NCI-H345 treated with DMSO at 0.1 percent for 48 hours (cell line): ENCODE results near the gene FAM25G.
"Not testable (repeated sequence)": the region's sequence is repeated elsewhere in the genome, so short reads cannot be mapped to it uniquely, and the experiment has no call there.

Experiments
- DNase-seq: peaks from one replicate; lab custom pipeline; 2025; ENCODE audit not compliant: unreplicated experiment; lab: John Stamatoyannopoulos, UW

The FAM25G gene

DNA sequence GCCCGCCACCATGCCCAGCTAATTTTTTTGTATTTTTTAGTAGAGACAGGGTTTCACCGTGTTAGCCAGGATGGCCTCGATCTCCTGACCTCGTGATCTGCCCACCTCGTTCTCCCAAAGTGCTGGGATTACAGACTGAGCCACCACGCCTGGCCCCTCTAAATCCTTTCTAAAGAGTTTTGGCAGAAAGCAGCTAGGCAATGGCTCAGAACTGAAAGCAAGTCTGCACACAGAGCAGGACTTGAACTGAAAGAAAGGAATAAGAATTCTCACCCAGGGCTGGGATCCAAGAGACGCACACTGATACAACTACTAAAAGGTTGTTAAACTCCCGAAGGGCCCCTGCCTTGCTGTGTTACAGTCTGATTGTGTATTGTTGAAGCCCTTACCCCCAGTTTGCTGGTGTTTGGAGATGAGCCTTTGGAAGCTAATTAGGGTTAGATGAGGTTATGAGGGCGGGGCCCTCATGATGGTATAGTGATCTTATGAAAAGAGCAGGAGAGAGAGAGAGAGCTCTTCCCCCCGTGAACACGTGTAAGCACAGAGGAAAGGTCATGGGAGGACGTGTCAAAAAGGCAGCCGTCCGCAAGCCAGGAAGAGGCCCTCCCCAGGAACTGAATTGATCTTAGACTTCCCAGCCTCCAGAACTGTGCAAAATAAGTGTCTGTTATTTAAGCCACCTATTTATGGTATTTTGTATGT lies 26.1 kb downstream of the FAM25G start:
- not testable (repeated sequence) for DNase-seq

- not testable (repeated sequence) for DNase-seq
These were observed 28.7 kb downstream of the FAM25G start for GRCh38 chr10:47462577-47463358.

DNA sequence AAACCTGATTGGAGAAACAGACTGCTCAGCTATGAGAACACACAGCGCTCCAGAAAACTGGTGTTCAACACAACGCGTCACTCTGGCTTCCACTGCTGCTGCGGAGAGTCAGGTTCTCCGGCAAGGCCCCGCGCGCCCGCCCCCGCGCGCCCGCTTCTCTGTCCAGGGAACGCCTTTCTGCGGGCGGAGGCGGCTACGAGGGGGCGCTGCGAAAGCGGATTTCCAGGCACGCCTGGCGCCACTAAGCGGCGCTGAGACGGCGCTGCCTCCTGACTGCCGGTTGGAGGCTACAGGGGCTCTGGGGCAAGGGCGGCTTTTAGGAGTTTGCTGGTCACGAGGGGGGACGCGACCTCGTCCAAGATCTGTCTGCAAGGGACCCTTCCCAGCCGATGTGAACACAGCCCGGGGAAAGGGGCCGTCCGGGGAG lies 30.2 kb downstream of the FAM25G start:
- DNase-seq, result not testable (repeated sequence)

- DNase-seq, result no peak
These were observed 32.9 kb downstream of the FAM25G start for GRCh38 chr10:47458466-47459154.

- no peak for DNase-seq
These were observed 33.7 kb downstream of the FAM25G start for GRCh38 chr10:47457826-47458225.

DNA sequence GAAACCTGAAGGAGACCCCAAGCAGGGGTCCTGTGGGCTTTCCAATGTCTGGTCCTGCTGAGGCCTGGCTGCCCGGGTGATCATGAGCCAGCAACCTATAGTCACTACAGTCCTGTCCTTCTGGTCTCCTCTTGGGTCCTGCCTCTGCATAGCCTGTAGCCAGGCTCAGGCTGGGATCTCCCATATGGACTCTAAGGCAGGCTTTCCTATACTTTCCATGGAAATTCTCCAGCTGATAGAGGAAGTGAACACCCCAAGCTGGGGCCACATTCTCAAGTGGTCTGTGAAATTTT lies 34.0 kb downstream of the FAM25G start:
- DNase-seq, result no peak

- no peak for DNase-seq
These were observed 34.5 kb downstream of the FAM25G start for GRCh38 chr10:47456794-47457527.

- no peak for DNase-seq
These were observed 35.3 kb downstream of the FAM25G start for GRCh38 chr10:47456079-47456785.

GRCh38 chr10:47455350-47456078 lies 36.0 kb downstream of the FAM25G start:
- DNase-seq, result not testable (repeated sequence)

DNA sequence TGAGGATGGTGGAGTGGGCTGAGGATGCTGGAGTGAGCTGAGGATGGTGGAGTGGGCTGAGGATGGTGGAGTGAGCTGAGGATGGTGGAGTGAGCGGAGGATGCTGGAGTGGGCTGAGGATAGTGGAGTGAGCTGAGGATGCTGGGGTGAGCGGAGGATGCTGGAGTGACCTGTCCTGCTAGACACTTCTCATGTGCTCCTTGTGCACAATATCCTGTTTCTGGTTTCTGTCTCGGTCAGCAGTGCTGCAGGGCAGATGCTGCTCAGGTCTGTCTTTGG lies 36.8 kb downstream of the FAM25G start:
- no peak for DNase-seq

DNA sequence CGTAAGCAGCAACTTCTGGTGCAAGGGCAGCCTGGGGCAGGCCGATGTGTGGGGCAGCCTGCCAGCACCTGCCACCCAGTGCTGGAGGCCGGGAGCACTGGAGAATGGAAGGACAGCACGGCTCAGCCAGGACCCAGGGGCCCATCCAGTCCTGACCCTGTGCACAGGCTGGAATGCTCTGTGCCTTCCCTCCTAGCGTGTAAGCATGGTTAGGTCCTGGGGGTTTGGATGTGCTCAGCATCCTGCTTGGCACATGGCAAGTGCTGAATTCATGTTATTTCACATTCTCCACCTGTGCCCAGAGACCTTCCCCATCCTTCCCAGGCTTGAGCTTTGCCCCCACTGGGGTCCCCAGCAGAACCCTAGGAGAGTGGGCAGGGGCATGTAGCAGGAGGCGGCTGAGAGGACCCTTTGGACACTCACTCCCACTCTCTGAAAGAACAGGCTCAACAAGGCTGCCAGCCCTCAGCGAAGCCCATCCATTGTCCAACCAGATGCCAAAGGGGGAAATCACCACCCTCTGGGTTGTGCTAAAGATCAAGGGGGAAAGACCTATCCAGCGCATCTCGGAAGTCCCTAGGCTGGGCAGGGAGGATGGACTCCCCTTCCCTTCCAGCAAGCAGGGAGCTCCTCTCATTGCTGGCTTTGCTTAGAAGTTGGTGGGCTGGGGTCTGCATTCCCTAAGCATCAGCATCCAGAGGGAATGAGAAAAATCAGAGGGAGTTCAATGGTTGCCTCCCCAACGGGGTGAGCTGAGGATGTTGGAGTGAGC lies 37.3 kb downstream of the FAM25G start:
- DNase-seq, result no peak

GRCh38 chr10:47453141-47454007 lies 38.1 kb downstream of the FAM25G start:
- DNase-seq, result no peak

DNA sequence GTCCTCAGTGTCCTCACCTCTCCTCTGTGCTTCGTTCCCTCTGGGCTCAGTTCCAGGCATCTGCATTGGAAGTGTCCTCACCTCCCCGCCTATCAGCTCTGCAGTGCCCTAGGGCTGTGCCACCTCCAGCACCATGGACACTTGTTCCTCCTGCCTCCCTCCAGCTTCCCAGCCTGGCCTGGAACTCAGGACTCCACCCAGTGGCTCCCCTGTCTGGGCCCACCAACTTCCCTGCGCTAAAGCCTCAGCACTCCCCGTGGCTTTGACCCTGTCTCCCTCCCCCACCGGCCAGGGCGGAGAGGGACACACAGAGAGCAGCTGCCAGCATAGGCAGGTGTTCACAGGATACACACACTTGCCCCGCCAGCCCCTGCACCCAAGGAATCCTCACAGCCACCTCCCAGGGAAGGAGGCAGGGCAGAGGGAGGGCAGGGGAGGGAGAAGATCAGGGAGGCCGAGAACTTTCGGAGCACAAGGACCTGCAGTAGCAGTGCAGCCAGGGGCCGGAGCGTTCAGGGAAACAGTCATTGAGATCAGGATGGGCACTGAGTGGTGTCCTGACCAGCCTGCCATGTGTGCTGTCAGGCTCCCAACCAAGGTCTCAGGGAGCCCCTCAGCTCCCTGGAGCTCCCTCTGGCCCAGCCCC lies 38.9 kb downstream of the FAM25G start:
- peak; percentile 10 for DNase-seq

- no peak for DNase-seq
These were observed 39.5 kb downstream of the FAM25G start for GRCh38 chr10:47451998-47452494.

GRCh38 chr10:47451273-47451997 lies 40.1 kb downstream of the FAM25G start:
- no peak for DNase-seq

DNA sequence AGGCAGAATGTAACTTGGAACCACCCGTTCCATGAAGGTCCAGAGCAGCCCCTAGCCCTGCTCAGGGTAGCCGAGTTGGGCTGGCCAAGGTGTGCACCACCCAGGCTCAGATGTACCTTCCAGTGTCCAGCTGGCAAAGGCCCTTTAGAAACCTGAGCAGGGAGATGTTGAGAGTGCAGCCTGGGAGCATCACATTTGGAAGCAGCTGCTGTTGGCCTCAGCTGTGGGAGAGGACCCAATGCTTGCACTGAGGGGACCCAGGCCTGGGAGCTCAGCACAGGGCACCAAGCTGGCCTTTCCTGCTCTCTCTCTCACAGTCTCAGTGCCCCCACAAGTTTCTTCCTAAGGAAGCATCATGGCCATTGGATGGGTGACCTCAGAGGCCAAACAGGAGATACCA lies 41.1 kb downstream of the FAM25G start:
- no peak for DNase-seq

GRCh38 chr10:47449979-47450378 lies 41.5 kb downstream of the FAM25G start:
- no peak for DNase-seq
